Measurements from ENCODE around the gene ARF6. TPM values are rescaled to one million over a fixed set of nuclear protein-coding genes. Genes with fewer than 3 reads are reported as not detected.

Gene ARF6
- total RNA-seq, 1 experiment from 2014 or later, result 88.8 TPM

DNA sequence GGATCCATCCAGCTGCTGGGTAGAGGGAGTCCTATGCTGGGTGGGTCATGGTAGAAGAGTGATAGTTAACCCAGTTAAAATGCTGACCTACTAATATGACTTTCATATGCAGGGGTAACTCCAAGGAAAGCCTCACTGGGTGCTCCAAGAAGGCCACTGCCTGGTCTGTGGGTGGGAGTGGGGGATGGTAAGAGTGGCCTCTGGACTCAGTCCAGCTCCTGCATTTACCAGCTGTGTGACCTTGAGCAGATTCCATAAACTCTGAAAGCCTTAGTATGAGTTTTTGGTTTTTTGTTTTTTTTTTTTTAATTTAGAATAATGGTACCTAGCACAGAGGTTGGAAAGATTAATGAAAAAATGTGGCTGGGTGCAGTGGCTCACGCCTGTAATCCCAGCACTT lies 51.6 kb downstream of the ARF6 start:
- DNase-seq (ENCODE audit: low read depth, low spot score), result no peak
- H3K4me2 ChIP-seq (ENCODE audit: low read length), result no peak overlapping the region
- no peaks in the 10 kb centered on the region for H3K9me2 ChIP-seq (ENCODE audit: insufficient read depth)
- H3K36me3 ChIP-seq (ENCODE audit: control insufficient read depth in 1 of 2, insufficient read depth in 2 of 2, low read length in 2 of 2), result no peaks in the 10 kb centered on the region
- no peak overlapping the region for H3K27ac ChIP-seq (ENCODE audit: low read depth, low read length)
- no peak overlapping the region for H2AFZ ChIP-seq (ENCODE audit: low read depth, low read length, poor library complexity, severe bottlenecking)
- no peak overlapping the region for H3K4me3 ChIP-seq (replicated peaks in 1 of 2; ENCODE audit: low read depth in 1 of 2, low read length in 2 of 2)
- CTCF ChIA-PET, result no interaction called here
- no peak for ATAC-seq
- H3K9ac ChIP-seq (ENCODE audit: low read length), result no peak overlapping the region
- TF ChIP-seq ZNF274 (IDR thresholded peaks at IDR 0.05; ENCODE audit: low read depth, low read length) (no peak), ZFX (IDR thresholded peaks at IDR 0.05) (no peak), CEBPB (IDR thresholded peaks at IDR 0.05; ENCODE audit: low read depth) (no peak), RAD21 (IDR thresholded peaks at IDR 0.05; ENCODE audit: low read depth) (no peak), SRF (IDR thresholded peaks at IDR 0.05; ENCODE audit: low read depth) (no peak), ELF1 (IDR thresholded peaks at IDR 0.05; ENCODE audit: borderline replicate concordance, low read depth) (no peak), SP1 (IDR thresholded peaks at IDR 0.05; ENCODE audit: low read depth) (no peak), SIN3A (IDR thresholded peaks at IDR 0.05; ENCODE audit: low read depth) (no peak), JUND (IDR thresholded peaks at IDR 0.05) (no peak)
- TF ChIP-seq, protein P1, sequence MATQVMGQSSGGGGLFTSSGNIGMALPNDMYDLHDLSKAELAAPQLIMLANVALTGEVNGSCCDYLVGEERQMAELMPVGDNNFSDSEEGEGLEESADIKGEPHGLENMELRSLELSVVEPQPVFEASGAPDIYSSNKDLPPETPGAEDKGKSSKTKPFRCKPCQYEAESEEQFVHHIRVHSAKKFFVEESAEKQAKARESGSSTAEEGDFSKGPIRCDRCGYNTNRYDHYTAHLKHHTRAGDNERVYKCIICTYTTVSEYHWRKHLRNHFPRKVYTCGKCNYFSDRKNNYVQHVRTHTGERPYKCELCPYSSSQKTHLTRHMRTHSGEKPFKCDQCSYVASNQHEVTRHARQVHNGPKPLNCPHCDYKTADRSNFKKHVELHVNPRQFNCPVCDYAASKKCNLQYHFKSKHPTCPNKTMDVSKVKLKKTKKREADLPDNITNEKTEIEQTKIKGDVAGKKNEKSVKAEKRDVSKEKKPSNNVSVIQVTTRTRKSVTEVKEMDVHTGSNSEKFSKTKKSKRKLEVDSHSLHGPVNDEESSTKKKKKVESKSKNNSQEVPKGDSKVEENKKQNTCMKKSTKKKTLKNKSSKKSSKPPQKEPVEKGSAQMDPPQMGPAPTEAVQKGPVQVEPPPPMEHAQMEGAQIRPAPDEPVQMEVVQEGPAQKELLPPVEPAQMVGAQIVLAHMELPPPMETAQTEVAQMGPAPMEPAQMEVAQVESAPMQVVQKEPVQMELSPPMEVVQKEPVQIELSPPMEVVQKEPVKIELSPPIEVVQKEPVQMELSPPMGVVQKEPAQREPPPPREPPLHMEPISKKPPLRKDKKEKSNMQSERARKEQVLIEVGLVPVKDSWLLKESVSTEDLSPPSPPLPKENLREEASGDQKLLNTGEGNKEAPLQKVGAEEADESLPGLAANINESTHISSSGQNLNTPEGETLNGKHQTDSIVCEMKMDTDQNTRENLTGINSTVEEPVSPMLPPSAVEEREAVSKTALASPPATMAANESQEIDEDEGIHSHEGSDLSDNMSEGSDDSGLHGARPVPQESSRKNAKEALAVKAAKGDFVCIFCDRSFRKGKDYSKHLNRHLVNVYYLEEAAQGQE (IDR thresholded peaks at IDR 0.05; ENCODE audit: low read depth), result no peak
- TF ChIP-seq, protein P2, sequence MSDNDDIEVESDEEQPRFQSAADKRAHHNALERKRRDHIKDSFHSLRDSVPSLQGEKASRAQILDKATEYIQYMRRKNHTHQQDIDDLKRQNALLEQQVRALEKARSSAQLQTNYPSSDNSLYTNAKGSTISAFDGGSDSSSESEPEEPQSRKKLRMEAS (IDR thresholded peaks at IDR 0.05), result no peak
- H4K20me1 ChIP-seq (ENCODE audit: insufficient read depth), result no peaks in the 10 kb centered on the region
- POLR2A ChIA-PET, result no interaction called here
- H3K79me2 ChIP-seq (ENCODE audit: insufficient read depth, low read length), result no peaks in the 10 kb centered on the region
- H3K9me3 ChIP-seq (ENCODE audit: control insufficient read depth in 1 of 2, insufficient read depth in 1 of 2, low read depth in 1 of 2, low read length in 2 of 2), result no peaks in the 10 kb centered on the region
- intact Hi-C loops (cut with micrococcal nuclease), result no loop called here
- no TSS peak for BruUV-seq (replicated peaks)
- peaks cover 3 to 13% of the 10 kb centered on the region in 2 experiments; a peak in 2 of 4 replicates for H3K4me1 ChIP-seq (ENCODE audit: control insufficient read depth in 1 of 2, insufficient read depth in 2 of 2, low read length in 2 of 2)
- H3K27me3 ChIP-seq (ENCODE audit: insufficient read depth, low read length), result no peaks in the 10 kb centered on the region
- RAD21 ChIA-PET (ENCODE audit: low non-redundant PET in 1 of 2, low total read pairs in 2 of 2, uncharacterized antibody in 2 of 2, unreplicated experiment in 2 of 2), result no interaction called here

Measured in HCT116 (cell line).